SH-SY5Y (cell line): ENCODE data around the gene MZB1.

Experiments used
- GATA2 ChIP-seq: IDR thresholded peaks from 2 replicates; pipeline ENCODE4 v1.6.1; 2011; ENCODE audit warnings: mild to moderate bottlenecking, low read depth, low read length
- GATA3 ChIP-seq: IDR thresholded peaks from 2 replicates; pipeline ENCODE4 v1.6.1; 2011; ENCODE audit warnings: low read depth, mild to moderate bottlenecking, low read length, moderate library complexity

DNA sequence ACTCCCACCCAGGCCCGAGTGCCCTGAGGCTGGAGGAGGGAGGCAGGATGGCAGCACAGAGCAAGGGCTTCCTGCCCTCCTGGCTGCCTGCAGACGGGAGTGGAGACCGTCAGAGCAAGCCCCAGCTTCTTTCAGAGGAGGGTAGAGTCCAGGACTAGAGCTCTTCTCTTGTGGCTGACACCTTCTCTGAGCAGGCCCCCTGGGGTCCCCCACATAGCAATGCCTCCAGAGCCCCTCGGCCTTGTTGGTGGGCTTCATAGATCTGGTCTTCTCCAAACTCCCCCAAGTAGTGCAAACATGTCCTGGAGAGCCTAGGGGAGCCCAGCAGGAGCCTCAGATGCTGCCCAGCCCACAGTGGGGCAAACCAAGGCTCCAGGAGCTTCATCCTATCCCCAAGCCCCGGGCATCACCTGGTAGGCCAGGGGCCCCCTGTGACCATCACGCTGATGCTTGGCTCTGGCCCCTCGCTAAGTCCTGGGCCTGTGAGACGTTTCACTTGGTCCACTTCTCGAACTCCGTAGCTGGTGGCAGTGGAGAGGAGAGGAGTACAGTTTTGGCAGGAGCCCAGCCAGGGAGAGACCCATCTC, 2.0 kb downstream of the MZB1 start:
- TF ChIP-seq GATA3 (no peak), GATA2 (no peak)
